ENCODE measurements around the gene KDM2A.
A peak's percentile ranks its signal among the peaks of the same experiment; 100 is the strongest.
"Not testable (repeated sequence)": the region's sequence is repeated elsewhere in the genome, so short reads cannot be mapped to it uniquely, and the experiment has no call there.

The KDM2A gene

DNA sequence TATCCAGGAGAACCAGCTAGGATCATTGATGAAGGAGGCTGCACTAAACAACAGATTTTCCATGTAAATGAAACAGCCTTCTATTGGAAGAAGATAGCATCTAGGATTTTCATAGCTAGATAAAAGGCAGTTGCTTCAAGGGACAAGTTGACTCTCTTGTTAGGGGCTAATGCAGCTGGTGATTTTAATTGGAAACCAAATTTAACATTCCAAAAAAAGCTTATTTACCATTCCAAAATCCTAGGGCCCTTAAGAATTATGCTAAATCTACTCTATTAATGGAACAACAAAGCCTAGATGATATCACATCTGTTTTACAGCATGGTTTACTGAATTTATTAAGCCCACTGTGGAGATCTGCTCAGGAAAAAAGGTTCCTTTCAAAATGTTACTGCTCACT is 80.7 kb downstream of the KDM2A start:
- no peak overlapping the region for H3K4me2 ChIP-seq
- TF ChIP-seq Cebpa-rat (IDR thresholded peaks at IDR 0.05), result no peak
- no peak overlapping the region for H3K9ac ChIP-seq
- no peaks in the 10 kb centered on the region for H3K9me3 ChIP-seq (replicated peaks in 1 of 11)
- H3K4me1 ChIP-seq, result no peaks in the 10 kb centered on the region
- H3K27me3 ChIP-seq, result no peaks in the 10 kb centered on the region
- peaks cover 0 to 85% (median 0%) of the 10 kb centered on the region in 11 experiments; a peak in 9 of 22 replicates for H4K20me1 ChIP-seq
- no peak overlapping the region for H3K27ac ChIP-seq
- no peak overlapping the region for H3K4me3 ChIP-seq
- peaks cover 64 to 96% (median 86%) of the 10 kb centered on the region in 11 experiments for H3K36me3 ChIP-seq

DNA sequence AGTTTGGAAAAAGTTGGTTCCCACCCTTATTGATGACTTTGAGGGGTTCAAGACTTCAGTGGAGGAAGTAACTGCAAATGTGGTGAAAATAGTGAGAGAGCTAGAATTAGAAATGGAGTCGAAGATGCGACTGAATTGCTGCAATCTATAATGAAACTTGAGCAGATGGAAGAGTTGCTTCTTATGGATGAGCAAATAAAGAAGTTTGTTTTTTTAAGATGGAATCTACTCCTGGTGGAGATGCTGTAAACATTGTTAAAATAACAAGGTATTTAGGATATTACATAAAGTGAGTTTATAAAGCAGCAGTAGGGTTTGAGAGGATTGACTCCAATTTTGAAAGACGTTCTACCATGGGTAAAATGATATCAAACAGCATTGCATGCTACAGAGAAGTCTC is 83.0 kb downstream of the KDM2A start:
- H3K4me1 ChIP-seq, result no peaks in the 10 kb centered on the region
- TF ChIP-seq Cebpa-rat (IDR thresholded peaks at IDR 0.05), result no peak
- H3K9me3 ChIP-seq (replicated peaks in 1 of 11), result no peaks in the 10 kb centered on the region
- H3K4me3 ChIP-seq, result no peak overlapping the region
- H3K27ac ChIP-seq, result no peak overlapping the region
- H4K20me1 ChIP-seq, result peaks cover 0 to 87% (median 0%) of the 10 kb centered on the region in 11 experiments; a peak in 7 of 22 replicates
- no peak overlapping the region for H3K4me2 ChIP-seq
- no peak overlapping the region for H3K9ac ChIP-seq
- peaks cover 62 to 97% (median 88%) of the 10 kb centered on the region in 11 experiments for H3K36me3 ChIP-seq
- H3K27me3 ChIP-seq, result no peaks in the 10 kb centered on the region

- Histone ChIP-seq H3K27ac (no peak overlapping the region), H3K4me1 (peaks cover 0 to 5% (median 0%) of the 10 kb centered on the region in 10 experiments; a peak in 5 of 20 replicates), H3K4me2 (no peak overlapping the region), H3K4me3 (no peak overlapping the region), H4K20me1 (peaks cover 0 to 84% (median 4%) of the 10 kb centered on the region in 11 experiments; a peak in 11 of 22 replicates), H3K9ac (no peak overlapping the region), H3K27me3 (no peaks in the 10 kb centered on the region), H3K9me3 (replicated peaks in 1 of 11) (no peaks in the 10 kb centered on the region), H3K36me3 (peaks cover 71 to 97% (median 88%) of the 10 kb centered on the region in 11 experiments)
- no peak for TF ChIP-seq Cebpa-rat (IDR thresholded peaks at IDR 0.05)
Observed at GRCh38 chr11:67204822-67205221, 85.8 kb downstream of the KDM2A start.

- not testable (repeated sequence) for H3K4me2 ChIP-seq; H3K9ac ChIP-seq; H3K27me3 ChIP-seq; H3K9me3 ChIP-seq (replicated peaks in 1 of 11); H3K4me3 ChIP-seq; H3K27ac ChIP-seq
- peaks cover 64 to 97% (median 76%) of the 10 kb centered on the region in 11 experiments for H3K36me3 ChIP-seq
- H3K4me1 ChIP-seq, result peaks cover 18 to 47% (median 34%) of the 10 kb centered on the region in 10 experiments
- H4K20me1 ChIP-seq, result peaks cover 12 to 90% (median 17%) of the 10 kb centered on the region in 11 experiments; a peak in 18 of 22 replicates
Observed at GRCh38 chr11:67209222-67209621, 90.2 kb downstream of the KDM2A start.

DNA sequence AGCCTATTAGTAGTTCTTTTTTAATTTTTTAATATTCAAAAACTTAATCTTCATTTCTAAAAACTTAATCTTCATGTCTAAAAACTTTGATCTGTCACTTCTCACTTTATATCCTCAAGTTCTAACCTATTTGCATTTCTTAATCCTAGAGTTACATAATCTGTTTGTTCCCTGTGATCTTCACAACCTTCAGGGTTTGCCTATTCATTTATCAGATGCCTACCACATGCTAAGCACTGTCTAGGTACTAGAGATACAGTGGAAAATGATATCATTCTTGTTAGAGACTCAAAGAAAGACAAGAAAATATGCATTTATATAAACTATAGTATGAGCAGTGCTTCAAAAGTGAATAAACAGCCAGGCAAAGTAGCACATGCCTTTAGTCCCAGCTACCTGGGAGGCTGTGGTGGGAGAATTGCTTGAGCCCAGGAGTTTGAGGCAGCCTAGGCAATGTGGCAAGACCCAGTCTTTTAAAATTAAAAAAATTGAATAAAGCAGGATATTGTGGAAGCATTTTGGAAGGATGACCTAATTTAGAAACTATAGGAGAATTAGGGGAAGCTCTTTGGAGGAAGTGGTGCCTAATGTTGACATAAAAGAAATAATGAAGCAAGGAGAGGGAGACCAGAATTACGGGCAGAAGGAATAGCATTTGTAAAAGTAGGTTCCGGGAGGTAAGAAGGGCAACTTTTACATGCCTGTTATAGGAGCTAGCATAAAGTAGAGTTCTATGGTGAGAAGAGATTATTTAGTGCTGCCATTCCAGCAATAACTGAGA is 92.8 kb downstream of the KDM2A start:
- peak overlapping the region in 10 of 11 experiments; percentile 3 to 84 (median 62); a peak in 20 of 22 replicates for H3K4me2 ChIP-seq
- peaks cover 12 to 91% (median 17%) of the 10 kb centered on the region in 11 experiments; a peak in 18 of 22 replicates for H4K20me1 ChIP-seq
- H3K4me1 ChIP-seq, result peaks cover 18 to 52% (median 34%) of the 10 kb centered on the region in 10 experiments
- peak in 7 of 11 experiments; percentile 47 to 76 (median 59); a peak in 8 of 22 replicates for TF ChIP-seq Cebpa-rat (IDR thresholded peaks at IDR 0.05)
- H3K27ac ChIP-seq, result peak overlapping the region in 10 of 11 experiments; percentile 6 to 85 (median 62); a peak in 16 of 22 replicates
- peaks cover 68 to 97% (median 83%) of the 10 kb centered on the region in 11 experiments for H3K36me3 ChIP-seq
- H3K27me3 ChIP-seq, result no peaks in the 10 kb centered on the region
- H3K4me3 ChIP-seq, result no peak overlapping the region
- peak overlapping the region in 6 of 11 experiments; percentile 33 to 64 (median 60); a peak in 10 of 22 replicates for H3K9ac ChIP-seq
- no peaks in the 10 kb centered on the region for H3K9me3 ChIP-seq (replicated peaks in 1 of 11)

- Histone ChIP-seq H3K27me3 (no peaks in the 10 kb centered on the region), H3K4me3 (no peak overlapping the region), H3K4me1 (peaks cover 18 to 52% (median 34%) of the 10 kb centered on the region in 10 experiments), H3K9ac (peak overlapping the region in 5 of 11 experiments; percentile 33 to 64 (median 62); a peak in 9 of 22 replicates), H3K4me2 (peak overlapping the region; percentile 11 to 84 (median 61); a peak in 21 of 22 replicates), H3K27ac (peak overlapping the region; percentile 6 to 85 (median 53); a peak in 18 of 22 replicates), H3K36me3 (peaks cover 69 to 97% (median 84%) of the 10 kb centered on the region in 11 experiments), H3K9me3 (replicated peaks in 1 of 11) (no peaks in the 10 kb centered on the region), H4K20me1 (peaks cover 13 to 92% (median 17%) of the 10 kb centered on the region in 11 experiments; a peak in 17 of 22 replicates)
- TF ChIP-seq Cebpa-rat (IDR thresholded peaks at IDR 0.05), result no peak; a peak in 1 of 22 replicates
Observed at GRCh38 chr11:67213178-67213621, 94.1 kb downstream of the KDM2A start.

DNA sequence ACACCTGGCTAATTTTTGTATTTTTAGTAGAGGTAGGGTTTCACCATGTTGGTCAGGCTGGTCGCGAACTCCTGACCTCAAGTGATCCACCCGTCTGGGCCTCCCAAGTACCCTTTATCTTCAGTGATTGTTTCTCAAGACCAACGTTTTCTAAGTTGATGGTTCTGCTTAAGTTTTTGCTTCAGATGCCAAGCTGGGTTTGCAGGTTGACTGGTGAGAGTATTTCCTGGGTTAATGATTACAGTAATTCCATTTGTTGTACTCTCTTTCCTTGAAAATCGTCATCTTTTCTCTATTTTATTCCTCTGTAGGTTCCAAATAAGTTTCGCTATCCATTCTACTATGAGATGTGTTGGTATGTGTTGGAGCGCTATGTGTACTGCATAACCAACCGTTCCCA is 108.7 kb downstream of the KDM2A start:
- peaks cover 0 to 52% (median 5%) of the 10 kb centered on the region in 11 experiments; a peak in 11 of 22 replicates for H4K20me1 ChIP-seq
- no peak overlapping the region for H3K4me3 ChIP-seq
- no peaks in the 10 kb centered on the region for H3K27me3 ChIP-seq
- H3K4me1 ChIP-seq, result no peaks in the 10 kb centered on the region
- H3K9me3 ChIP-seq (replicated peaks in 1 of 11), result no peaks in the 10 kb centered on the region
- H3K9ac ChIP-seq, result no peak overlapping the region
- H3K36me3 ChIP-seq, result peaks cover 97 to 100% (median 99%) of the 10 kb centered on the region in 11 experiments
- H3K4me2 ChIP-seq, result no peak overlapping the region
- no peak for TF ChIP-seq Cebpa-rat (IDR thresholded peaks at IDR 0.05)
- H3K27ac ChIP-seq, result no peak overlapping the region

- Histone ChIP-seq H3K4me2 (no peak overlapping the region), H3K4me1 (peaks cover 0 to 7% (median 4%) of the 10 kb centered on the region in 10 experiments; a peak in 10 of 20 replicates), H3K4me3 (no peak overlapping the region), H3K9ac (no peak overlapping the region), H4K20me1 (peaks cover 0 to 79% (median 17%) of the 10 kb centered on the region in 11 experiments; a peak in 13 of 22 replicates), H3K27ac (no peak overlapping the region), H3K9me3 (replicated peaks in 1 of 11) (no peaks in the 10 kb centered on the region), H3K36me3 (peaks cover 82 to 100% (median 95%) of the 10 kb centered on the region in 11 experiments), H3K27me3 (no peaks in the 10 kb centered on the region)
- TF ChIP-seq Cebpa-rat (IDR thresholded peaks at IDR 0.05), result 0 out of 22 replicates have a peak, but pooled peaks of 1 of the 11 experiments have one; percentile 14
Observed at GRCh38 chr11:67230406-67230805, 111.3 kb downstream of the KDM2A start.

DNA sequence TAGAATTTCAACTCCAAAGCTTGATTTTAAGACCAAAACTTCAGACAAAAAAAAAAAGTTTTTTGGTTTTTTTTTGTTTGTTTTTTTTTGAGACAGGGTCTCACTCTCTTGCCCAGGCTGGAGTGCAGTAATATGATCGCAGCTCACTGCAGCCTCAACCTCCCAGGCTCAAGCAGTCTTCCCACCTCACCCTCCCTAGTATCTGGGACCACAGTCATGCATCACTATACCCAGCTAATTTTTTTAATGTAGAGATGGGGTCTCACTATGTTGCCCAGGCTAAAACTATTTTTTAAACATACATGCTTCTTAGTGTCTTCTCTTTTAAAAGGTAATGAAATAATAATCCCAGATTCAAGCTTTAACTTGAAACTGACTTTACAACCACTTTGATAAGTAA is 111.8 kb downstream of the KDM2A start:
- no peaks in the 10 kb centered on the region for H3K9me3 ChIP-seq (replicated peaks in 1 of 11)
- no peak overlapping the region for H3K4me2 ChIP-seq
- TF ChIP-seq Cebpa-rat (IDR thresholded peaks at IDR 0.05), result no peak
- H4K20me1 ChIP-seq, result peaks cover 0 to 83% (median 21%) of the 10 kb centered on the region in 11 experiments; a peak in 14 of 22 replicates
- peaks cover 82 to 100% (median 95%) of the 10 kb centered on the region in 11 experiments for H3K36me3 ChIP-seq
- peaks cover 0 to 7% (median 4%) of the 10 kb centered on the region in 10 experiments; a peak in 10 of 20 replicates for H3K4me1 ChIP-seq
- no peak overlapping the region for H3K27ac ChIP-seq
- no peak overlapping the region for H3K9ac ChIP-seq
- H3K27me3 ChIP-seq, result no peaks in the 10 kb centered on the region
- no peak overlapping the region for H3K4me3 ChIP-seq

All from BLaER1 treated with 17β-estradiol and CSF1 and Interleukin-3, amounts not matched to agents 10 nM and 100 nM (cell line).